Erythroblast (primary cell): ENCODE results near the gene DDX50.

Experiments
- GATA1 ChIP-seq: IDR thresholded peaks from 2 replicates; pipeline ENCODE4 v1.6.1; 2011; ENCODE audit warnings: low read depth, mild to moderate bottlenecking, control low read depth, low read length, moderate library complexity
- POLR2A ChIP-seq: IDR thresholded peaks from 2 replicates; pipeline ENCODE4 v1.6.1; 2011; ENCODE audit warnings: mild to moderate bottlenecking, low read length

GRCh38 chr10:68987611-68988010, 86.5 kb downstream of the DDX50 start:
- TF ChIP-seq POLR2A (no peak), GATA1 (no peak)
